PFSK-1 (cell line): ENCODE measurements around the gene SUDS3.

Experiments used
- FOXP2 ChIP-seq: optimal IDR thresholded peaks from 2 replicates; pipeline ENCODE3; 2011; ENCODE audit warnings: borderline replicate concordance, control low read depth, inconsistent platforms; ENCODE audit not compliant: insufficient read depth; ENCODE audit errors: extremely low read length, extremely low read depth
- POLR2AphosphoS5 ChIP-seq: IDR thresholded peaks from 2 replicates; pipeline ENCODE4 v1.6.1; 2012; ENCODE audit warnings: low read depth, mild to moderate bottlenecking, control low read depth, low read length, moderate library complexity
- REST ChIP-seq, 2 experiments: IDR thresholded peaks; 2 replicates each; pipeline versions ENCODE4 v1.6.1 to v1.8.0; 2011 to 2012; ENCODE audit warnings: low read depth in 2 of 2, low read length in 2 of 2, control low read depth in 1 of 2, inconsistent platforms in 1 of 2, mild to moderate bottlenecking in 1 of 2, moderate library complexity in 1 of 2; ENCODE audit not compliant: insufficient read depth in 1 of 2
- SIN3A ChIP-seq: IDR thresholded peaks from 2 replicates; pipeline ENCODE4 v1.6.1; 2012; ENCODE audit warnings: mild to moderate bottlenecking, low read length, moderate library complexity, borderline replicate concordance; ENCODE audit not compliant: insufficient read depth
- TAF1 ChIP-seq: IDR thresholded peaks from 2 replicates; pipeline ENCODE4 v1.6.1; 2012; ENCODE audit warnings: low read length, control low read depth, borderline replicate concordance; ENCODE audit not compliant: insufficient read depth

SUDS3 gene

GRCh38 chr12:118373616-118374015, 2.7 kb upstream of the SUDS3 start:
- no peak for TF ChIP-seq FOXP2
- TF ChIP-seq TAF1: no peak
- no peak for TF ChIP-seq SIN3A
- TF ChIP-seq POLR2AphosphoS5: no peak
- no peak for TF ChIP-seq REST (IDR thresholded peaks at IDR 0.05; ENCODE audit: insufficient read depth in 1 of 2, low read depth in 2 of 2, low read length in 2 of 2)

- TF ChIP-seq FOXP2: no peak
Measured at GRCh38 chr12:118374126-118374725, 2.1 kb upstream of the SUDS3 start.

GRCh38 chr12:118374909-118375308, 1.4 kb upstream of the SUDS3 start:
- TF ChIP-seq REST (IDR thresholded peaks at IDR 0.05; ENCODE audit: insufficient read depth in 1 of 2, low read depth in 2 of 2, low read length in 2 of 2) (no peak), SIN3A (no peak)

GRCh38 chr12:118375348-118375747, 1.0 kb upstream of the SUDS3 start:
- TF ChIP-seq POLR2AphosphoS5 (no peak), REST (IDR thresholded peaks at IDR 0.05; ENCODE audit: insufficient read depth in 1 of 2, low read depth in 2 of 2, low read length in 2 of 2) (no peak), SIN3A (no peak), TAF1 (no peak), FOXP2 (no peak)

- TF ChIP-seq TAF1 (no peak), SIN3A (no peak), FOXP2 (no peak), REST (IDR thresholded peaks at IDR 0.05; ENCODE audit: insufficient read depth in 1 of 2, low read depth in 2 of 2, low read length in 2 of 2) (no peak), POLR2AphosphoS5 (no peak)
Measured at GRCh38 chr12:118377021-118377883, 897 bp downstream of the SUDS3 start.
